Measurements from ENCODE around the gene GLOD5. TPM values are rescaled to one million over a fixed set of nuclear protein-coding genes. Genes with fewer than 3 reads are reported as not detected.

Gene GLOD5
- total and polyA plus RNA-seq, 8 donors: 0.37 to 0.99 (median 0.64) TPM; not detected in 4

DNA sequence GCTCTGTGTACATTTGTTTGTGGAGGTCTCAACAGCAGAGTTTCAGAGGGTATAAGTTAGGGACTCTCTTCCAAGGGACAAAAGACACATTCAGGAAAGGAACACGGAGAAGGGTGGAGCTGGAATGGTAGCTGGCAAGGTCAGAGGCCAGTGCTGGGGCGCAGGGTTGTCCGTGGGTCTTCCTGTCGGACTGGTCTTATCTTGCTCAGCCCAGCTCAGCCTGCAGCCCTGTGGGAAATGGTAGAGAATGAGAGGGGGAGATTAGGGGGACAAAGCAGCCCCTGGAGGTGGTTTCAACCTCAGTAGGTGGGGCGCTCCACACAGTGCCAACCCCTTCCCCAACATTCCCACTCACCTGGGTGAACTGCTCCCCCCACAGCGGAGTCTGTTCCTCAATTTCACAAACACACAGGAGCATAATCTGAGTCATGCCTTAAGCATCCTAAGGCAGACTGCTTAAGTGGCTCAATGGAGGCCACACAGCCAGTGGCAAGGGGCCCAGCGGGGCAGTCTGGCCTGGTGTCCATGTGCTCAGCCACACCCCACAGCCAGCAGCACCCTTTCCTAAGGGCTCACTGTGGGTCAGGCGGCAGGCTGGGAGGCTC, 33.5 kb downstream of the GLOD5 start:
- H3K27ac ChIP-seq: no peak overlapping the region
- H3K4me3 ChIP-seq: no peak overlapping the region
- intact Hi-C loops (cut with DNase I): no loop called here
- FAIRE-seq (no peak), ATAC-seq (no peak), DNase-seq (peak in 1 of 6 donors; percentile 34)
- 58 to 73% methylated on average over 8 of the region's 8 CpGs for WGBS, 2 donors
- peaks cover 0 to under 1% (median 0%) of the 10 kb centered on the region in 4 donors for H3K27me3 ChIP-seq
- no peaks in the 10 kb centered on the region for H3K9me3 ChIP-seq
- H3K36me3 ChIP-seq: no peaks in the 10 kb centered on the region
- no peaks in the 10 kb centered on the region for H3K4me1 ChIP-seq
- TF ChIP-seq, protein P1, sequence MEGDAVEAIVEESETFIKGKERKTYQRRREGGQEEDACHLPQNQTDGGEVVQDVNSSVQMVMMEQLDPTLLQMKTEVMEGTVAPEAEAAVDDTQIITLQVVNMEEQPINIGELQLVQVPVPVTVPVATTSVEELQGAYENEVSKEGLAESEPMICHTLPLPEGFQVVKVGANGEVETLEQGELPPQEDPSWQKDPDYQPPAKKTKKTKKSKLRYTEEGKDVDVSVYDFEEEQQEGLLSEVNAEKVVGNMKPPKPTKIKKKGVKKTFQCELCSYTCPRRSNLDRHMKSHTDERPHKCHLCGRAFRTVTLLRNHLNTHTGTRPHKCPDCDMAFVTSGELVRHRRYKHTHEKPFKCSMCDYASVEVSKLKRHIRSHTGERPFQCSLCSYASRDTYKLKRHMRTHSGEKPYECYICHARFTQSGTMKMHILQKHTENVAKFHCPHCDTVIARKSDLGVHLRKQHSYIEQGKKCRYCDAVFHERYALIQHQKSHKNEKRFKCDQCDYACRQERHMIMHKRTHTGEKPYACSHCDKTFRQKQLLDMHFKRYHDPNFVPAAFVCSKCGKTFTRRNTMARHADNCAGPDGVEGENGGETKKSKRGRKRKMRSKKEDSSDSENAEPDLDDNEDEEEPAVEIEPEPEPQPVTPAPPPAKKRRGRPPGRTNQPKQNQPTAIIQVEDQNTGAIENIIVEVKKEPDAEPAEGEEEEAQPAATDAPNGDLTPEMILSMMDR (IDR thresholded peaks at IDR 0.05): no peak

DNA sequence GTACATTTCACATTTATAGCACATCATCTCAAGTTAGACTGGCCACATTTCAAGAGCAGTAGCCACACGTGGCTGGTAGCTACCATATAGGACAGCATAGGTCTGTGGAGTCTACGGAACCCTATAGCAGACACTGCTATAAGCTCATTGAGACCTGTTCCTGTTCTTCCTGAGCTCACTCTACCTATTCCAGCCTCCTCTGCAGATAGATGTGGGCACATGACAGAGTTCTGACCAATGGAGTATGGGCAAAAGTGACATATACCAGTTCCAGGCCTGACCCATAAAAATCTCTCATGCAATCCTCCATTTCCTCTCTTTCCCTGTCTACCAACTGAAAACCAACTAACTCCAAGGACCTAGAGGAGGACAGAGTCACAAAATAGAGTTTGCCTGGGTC, 36.8 kb downstream of the GLOD5 start:
- no peak for ATAC-seq
- Histone ChIP-seq H3K9me3 (no peaks in the 10 kb centered on the region), H3K27ac (no peak overlapping the region), H3K27me3 (no peaks in the 10 kb centered on the region), H3K36me3 (no peaks in the 10 kb centered on the region), H3K4me3 (no peak overlapping the region), H3K4me1 (no peaks in the 10 kb centered on the region)
- intact Hi-C loops (cut with DNase I): no loop called here
- WGBS, 2 donors: 60 to 65% methylated on average over 2 of the region's 2 CpGs
- TF ChIP-seq, protein P1 (IDR thresholded peaks at IDR 0.05): no peak
- FAIRE-seq: no peak
- no peak for DNase-seq

DNA sequence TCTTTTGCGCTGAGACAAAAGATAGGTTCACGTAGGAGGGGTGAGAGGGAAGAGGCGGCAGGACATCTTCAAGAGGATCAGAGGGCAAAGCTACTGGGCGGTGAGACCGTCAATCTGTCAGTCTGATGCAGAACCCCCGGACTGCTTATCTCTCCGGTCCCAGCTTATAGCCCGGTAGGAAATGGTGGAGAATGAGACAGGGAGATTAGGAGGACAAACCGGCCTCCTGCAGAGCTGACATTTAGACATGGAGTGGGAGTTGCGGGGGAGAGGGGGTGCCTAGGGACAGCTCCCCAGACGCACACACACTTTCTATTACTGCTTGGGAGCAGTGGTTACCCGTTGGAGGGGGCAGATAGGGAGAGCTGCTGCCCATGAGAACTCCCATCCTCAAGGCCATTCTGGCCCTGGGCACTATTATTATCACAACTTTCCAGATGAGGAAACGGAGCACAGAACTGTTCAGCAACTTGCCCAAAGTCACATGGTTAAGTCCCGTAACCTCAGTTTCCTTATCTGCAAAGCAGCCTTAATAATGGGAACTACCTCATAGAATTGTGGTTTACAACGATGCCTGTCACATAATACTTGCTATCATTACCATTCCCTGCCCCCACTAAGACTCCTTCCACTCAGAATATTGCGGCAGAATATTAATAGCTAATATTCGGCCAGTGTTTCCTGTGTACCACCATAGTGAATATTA, 39.2 kb downstream of the GLOD5 start:
- FAIRE-seq: no peak
- intact Hi-C loops (cut with DNase I): no loop called here
- Histone ChIP-seq H3K36me3 (no peaks in the 10 kb centered on the region), H3K27me3 (no peaks in the 10 kb centered on the region), H3K4me3 (peak overlapping the region; percentile 33 to 57 (median 48)), H3K27ac (peak overlapping the region; percentile 87 to 94 (median 90)), H3K9me3 (no peaks in the 10 kb centered on the region), H3K4me1 (no peaks in the 10 kb centered on the region)
- DNase-seq: no peak
- no peak for ATAC-seq
- TF ChIP-seq, protein P1 (IDR thresholded peaks at IDR 0.05): no peak
- 32 to 51% methylated on average over 17 of the region's 17 CpGs for WGBS, 2 donors

DNA sequence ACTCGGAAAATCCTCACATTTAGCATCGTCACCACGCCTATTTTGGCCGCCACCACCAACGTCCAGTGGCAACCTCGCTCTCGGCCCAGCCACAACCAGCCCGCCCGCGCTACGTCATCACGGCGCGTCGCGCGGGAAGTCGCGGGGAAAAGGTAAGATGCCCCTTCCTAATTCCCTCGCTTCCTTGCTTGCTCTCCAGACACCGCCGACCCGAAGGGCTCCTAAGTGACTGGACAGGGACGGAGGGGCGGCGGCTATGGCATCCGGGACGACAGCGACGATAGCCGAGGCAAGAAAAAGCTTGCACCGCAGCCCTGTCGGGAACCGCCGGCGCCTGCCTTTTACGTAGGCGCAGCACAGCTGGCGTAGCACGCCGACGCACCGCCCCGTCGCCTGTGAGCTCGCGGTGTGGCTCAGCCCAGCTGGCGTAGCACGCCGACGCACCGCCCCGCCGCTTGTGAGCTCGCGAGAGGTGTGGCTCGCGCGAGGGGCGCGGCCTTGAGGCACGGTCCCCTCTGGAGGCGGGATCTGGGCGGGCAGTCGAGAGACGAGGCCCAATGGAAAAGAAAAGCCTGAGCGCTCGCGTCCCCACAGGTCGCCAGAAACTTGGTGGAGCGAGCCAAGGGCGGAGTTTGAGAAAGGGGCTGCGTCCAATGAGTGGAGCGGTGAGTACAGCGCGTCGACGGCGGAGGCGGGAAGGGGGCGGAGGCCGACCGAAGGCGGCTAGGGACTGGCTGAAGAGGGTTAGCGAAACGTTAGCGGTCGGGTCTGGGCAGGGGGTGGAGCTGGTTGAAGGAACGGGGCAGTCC, 39.9 kb downstream of the GLOD5 start, which contains the start of gene HDAC6:
Gene HDAC6 (plus strand): TSS at position 788 of the 809 bp plus-strand sequence. CDS start 626 bp downstream, outside the sequence.
- H3K9me3 ChIP-seq: no peaks in the 10 kb centered on the region
- no peaks in the 10 kb centered on the region for H3K4me1 ChIP-seq
- TF ChIP-seq, protein P1 (IDR thresholded peaks at IDR 0.05): no peak
- DNase-seq: peak; percentile 93 to 97 (median 96)
- WGBS, 2 donors: 0 to 36% methylated on average over 81 to 89 of the region's 89 CpGs
- peak within 1 kb of the TSS; percentile 33 to 57 (median 48) for H3K4me3 ChIP-seq
- no peaks in the 10 kb centered on the region for H3K36me3 ChIP-seq
- FAIRE-seq: peak; percentile 68
- intact Hi-C loops (cut with DNase I): no loop called here
- peak within 1 kb of the TSS; percentile 90 to 94 (median 94) for H3K27ac ChIP-seq
- H3K27me3 ChIP-seq: no peaks in the 10 kb centered on the region
- peak; percentile 86 to 95 (median 90) for ATAC-seq
